ENCODE data around the gene RPP30.
"Not testable (repeated sequence)": the region's sequence is repeated elsewhere in the genome, so short reads cannot be mapped to it uniquely, and the experiment has no call there.

The RPP30 gene

DNA sequence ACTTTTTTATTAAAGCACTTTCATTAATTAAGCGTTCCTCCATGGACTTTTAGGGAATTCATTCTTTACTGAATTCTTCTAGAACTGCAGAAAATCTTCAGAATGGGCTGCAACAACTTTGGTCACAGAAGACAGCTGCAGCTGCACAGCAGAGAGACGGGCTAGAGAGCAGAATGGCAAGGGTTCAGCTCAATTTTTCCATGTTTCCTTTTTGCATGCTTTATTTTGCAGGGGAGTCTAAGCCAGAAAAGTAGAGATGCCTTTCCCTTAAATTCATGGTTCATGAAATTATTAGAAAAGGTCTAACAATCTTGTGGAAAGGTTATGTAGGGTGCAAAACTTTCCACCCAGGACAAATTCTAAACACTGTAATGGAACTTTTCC lies 64.5 kb downstream of the RPP30 start:
- intact Hi-C loops (cut with DNase I): no loop called here
- DNase-seq: no peak

DNA sequence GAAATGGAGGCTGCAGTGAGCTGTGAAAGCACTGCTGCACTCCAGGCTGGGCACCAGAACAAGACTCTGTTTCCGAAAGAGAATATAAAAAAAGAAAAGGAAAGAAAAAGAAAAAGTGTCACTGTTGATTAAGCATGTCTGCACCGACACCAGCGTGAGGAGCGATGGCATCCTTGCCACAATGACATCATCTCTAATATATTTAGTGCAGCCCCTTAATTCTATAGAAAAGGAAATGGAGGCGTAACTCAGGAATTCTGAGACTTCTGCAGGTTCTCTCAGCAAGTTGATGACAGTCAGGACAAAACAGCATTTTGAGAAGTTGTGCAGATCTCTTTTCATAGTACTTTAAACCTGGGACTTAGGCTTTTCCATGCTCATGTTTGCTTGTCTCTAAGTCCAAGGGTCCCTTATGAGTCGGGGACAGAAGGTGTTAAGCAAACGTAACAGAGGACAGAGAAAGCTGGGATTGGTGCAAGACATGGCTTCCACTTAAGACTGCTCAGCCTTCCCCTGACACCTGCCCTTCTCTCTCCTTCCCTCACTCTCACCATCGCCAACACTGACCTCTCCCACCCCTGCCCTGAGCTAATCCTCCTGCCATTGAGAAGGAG lies 66.0 kb downstream of the RPP30 start:
- no peak for DNase-seq
- intact Hi-C loops (cut with DNase I): no loop called here

- intact Hi-C loops (cut with DNase I): no loop called here
- no peak for DNase-seq
These were observed 67.3 kb downstream of the RPP30 start for GRCh38 chr10:90939116-90939515.

DNA sequence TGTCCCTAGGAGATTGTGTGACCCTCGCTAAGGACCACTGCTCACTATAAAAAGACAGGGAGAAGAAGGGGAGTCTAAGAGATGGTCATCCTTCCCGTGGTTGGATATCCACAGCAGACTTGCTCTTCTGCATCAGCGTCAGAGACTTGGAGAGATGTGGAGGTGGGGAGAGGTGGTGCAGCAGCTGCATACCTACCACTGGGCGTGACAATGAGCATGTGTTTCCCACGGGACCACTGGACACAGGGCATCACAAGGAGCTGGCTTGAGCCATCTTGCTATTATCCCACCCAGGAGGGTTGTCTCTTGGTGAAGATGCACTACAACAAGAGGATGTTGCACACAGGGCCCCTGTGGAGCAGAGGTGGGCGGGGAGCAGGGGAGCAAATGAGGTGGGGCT lies 67.9 kb downstream of the RPP30 start:
- intact Hi-C loops (cut with DNase I): no loop called here

GRCh38 chr10:90942980-90943379 lies 71.2 kb downstream of the RPP30 start:
- DNase-seq; intact Hi-C loops (cut with DNase I): not testable (repeated sequence)

More for the DNA sequence above, 67.9 kb downstream of the RPP30 start:
- no peak for DNase-seq

GRCh38 chr10:90944749-90945148 lies 73.0 kb downstream of the RPP30 start:
- DNase-seq: no peak
- intact Hi-C loops (cut with DNase I): no loop called here

DNA sequence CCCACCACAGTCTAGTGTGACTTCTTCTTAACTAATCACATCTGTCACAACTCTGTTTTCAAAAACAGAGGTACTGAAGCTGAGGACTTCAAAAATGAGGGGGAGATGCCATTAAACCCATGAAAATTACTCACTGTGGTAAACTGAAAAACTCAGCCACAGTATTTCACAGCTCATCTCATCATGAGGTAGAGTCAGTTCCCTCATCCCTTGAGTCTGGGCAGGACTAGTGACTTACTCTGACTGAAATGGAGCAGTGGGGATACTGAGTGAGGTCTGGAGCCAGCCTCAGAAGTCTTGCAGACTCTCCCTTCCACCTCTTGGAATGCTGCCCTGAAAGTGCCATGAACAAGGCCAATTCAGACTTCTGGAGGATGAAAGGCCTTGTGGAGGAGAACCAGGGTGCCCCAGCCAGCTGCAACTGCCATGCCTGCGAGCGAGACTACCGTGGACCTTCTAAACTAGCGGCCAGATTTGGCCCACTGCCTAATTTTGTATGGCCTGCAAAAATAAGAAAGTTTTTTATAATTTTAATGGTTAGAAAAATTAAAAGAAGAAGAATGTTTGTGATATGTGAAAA lies 73.8 kb downstream of the RPP30 start:
- intact Hi-C loops (cut with DNase I): no loop called here

GRCh38 chr10:90947030-90947960 lies 75.5 kb downstream of the RPP30 start:
- DNase-seq: no peak
- intact Hi-C loops (cut with DNase I): no loop called here

More for the DNA sequence above, 73.8 kb downstream of the RPP30 start:
- peak in 5 of 10 donors; percentile 8 to 78 (median 18) for DNase-seq

All from posterior cingulate gyrus (tissue), 11 donors.